ENCODE measurements around the gene AGL. TPM values are rescaled to one million over a fixed set of nuclear protein-coding genes. Genes with fewer than 3 reads are reported as not detected.
"Not testable (repeated sequence)": the region's sequence is repeated elsewhere in the genome, so short reads cannot be mapped to it uniquely, and the experiment has no call there.

The AGL gene
- 8.3 and 9.2 TPM in 2 replicates for total RNA-seq (2014; rRNA removed; shearing (Covaris generic))
- polyA plus RNA-seq (2014; cell fraction: nucleus; rRNA removed) = 5.4 and 9.1 TPM in 2 replicates

DNA sequence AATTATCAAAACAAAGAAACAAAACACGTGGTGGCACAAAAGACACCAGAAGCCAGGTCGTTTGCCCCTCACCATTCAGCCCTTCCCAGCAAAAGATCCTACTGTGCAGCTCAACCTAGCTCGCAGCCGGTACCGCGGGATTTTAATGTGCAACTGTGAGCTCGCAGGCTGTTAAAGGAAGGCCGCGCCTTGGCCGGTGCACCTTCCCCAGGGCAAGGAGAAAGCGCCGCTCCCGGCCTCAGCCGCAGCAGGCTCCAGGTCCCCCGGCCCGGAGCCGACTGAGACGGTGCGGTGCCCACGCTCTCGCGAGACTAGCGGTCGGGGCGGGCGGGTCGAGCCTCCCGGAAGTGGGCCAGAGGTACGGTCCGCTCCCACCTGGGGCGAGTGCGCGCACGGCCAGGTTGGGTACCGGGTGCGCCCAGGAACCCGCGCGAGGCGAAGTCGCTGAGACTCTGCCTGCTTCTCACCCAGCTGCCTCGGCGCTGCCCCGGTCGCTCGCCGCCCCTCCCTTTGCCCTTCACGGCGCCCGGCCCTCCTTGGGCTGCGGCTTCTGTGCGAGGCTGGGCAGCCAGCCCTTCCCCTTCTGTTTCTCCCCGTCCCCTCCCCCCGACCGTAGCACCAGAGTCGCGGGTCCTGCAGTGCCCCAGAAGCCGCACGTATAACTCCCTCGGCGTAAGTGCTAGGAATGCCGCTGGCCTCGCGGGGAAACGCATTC is at the start of gene AGL:
AGL (plus strand) TSS at position 618 of the 715 bp plus-strand sequence. CDS start 682 bp downstream, outside the sequence.
- peak; percentile 64 for DNase-seq (ENCODE audit: extremely low read depth, low read depth)

GRCh38 chr1:99801584-99801983 is 48.6 kb upstream of the AGL start:
- DNase-seq (ENCODE audit: extremely low read depth, low read depth) = no peak

- no peak for DNase-seq (ENCODE audit: extremely low read depth, low read depth)
Observed at GRCh38 chr1:99806882-99807281, 43.3 kb upstream of the AGL start.

- DNase-seq (ENCODE audit: extremely low read depth, low read depth) = peak; percentile 77
Observed at GRCh38 chr1:99808391-99809115, 41.6 kb upstream of the AGL start.

- no peak for DNase-seq (ENCODE audit: extremely low read depth, low read depth)
Observed at GRCh38 chr1:99811075-99811474, 39.1 kb upstream of the AGL start.

- DNase-seq (ENCODE audit: extremely low read depth, low read depth) = no peak
Observed at GRCh38 chr1:99811747-99812146, 38.4 kb upstream of the AGL start.

DNA sequence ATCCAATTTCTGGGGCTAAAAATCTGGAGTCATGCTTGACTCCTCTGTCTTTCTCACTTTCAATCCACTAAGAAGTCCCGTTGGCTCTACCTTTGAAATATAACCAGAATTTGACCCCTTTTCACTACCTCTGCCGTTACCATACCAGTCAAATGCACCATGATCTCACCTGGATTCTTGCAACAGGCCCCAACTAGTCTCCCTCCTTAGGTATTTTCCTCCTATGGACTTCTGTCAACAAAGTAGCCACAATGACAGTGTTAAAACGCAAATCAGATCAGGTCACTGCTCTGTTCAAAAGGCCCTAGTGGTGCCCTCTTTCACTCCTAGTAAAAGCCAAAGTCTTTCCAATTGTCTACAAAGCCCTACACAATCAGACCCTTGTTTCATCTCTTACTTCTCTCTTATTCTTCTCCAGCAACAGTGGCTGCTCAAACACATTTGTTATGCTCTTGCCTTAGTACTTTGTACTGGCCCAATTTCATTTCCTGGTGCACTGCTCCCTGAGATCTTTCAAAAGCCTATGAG is 35.7 kb upstream of the AGL start:
- DNase-seq (ENCODE audit: extremely low read depth, low read depth) = no peak

DNA sequence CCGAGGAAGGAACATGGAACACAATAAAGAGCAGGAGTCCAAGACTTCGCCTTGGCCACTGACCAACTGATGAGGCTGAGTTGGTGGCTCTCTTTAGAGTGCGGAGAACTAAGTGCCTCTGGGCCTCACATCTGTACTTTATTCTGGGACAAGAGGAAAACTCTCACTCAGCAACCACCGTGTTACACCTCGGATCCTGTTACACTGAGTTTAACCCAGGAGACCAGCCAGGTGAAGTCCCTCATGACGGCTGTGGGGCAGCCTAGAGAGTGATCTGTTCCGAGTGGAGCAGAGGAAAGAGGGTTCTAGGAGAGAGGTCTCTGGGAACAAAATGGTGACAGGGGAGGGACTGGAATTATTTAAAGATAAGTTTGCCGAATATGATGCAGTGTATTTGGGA is 33.5 kb upstream of the AGL start:
- no peak for DNase-seq (ENCODE audit: extremely low read depth, low read depth)

GRCh38 chr1:99818063-99818699 is 32.0 kb upstream of the AGL start:
- no peak for DNase-seq (ENCODE audit: extremely low read depth, low read depth)

DNA sequence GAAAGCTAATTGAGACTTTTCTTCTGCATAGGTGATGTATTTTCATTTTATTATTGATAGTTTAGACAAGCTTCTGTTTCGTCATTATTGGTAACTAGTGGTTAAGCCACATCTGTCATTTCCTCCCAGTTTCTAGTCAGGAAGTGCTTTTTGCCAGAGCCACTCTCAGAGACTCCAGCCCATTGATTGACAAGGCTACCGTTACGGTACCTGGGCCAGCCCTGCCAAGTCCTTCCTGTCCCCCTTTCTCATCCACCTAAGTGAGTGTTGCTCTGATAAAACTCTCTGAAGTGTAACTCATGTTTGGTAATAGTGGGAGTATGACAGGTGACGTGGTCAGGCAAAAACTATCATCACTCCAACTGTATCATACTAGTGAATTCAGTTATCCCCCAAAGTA is 29.6 kb upstream of the AGL start:
- DNase-seq (ENCODE audit: extremely low read depth, low read depth) = no peak

- DNase-seq (ENCODE audit: extremely low read depth, low read depth) = no peak
Observed at GRCh38 chr1:99825098-99825497, 25.1 kb upstream of the AGL start.

GRCh38 chr1:99825702-99826101 is 24.5 kb upstream of the AGL start:
- DNase-seq (ENCODE audit: extremely low read depth, low read depth) = no peak

- DNase-seq (ENCODE audit: extremely low read depth, low read depth) = no peak
Observed at GRCh38 chr1:99827970-99828369, 22.2 kb upstream of the AGL start.

GRCh38 chr1:99829269-99829668 is 20.9 kb upstream of the AGL start:
- DNase-seq (ENCODE audit: extremely low read depth, low read depth) = no peak

GRCh38 chr1:99833911-99834310 is 16.2 kb upstream of the AGL start:
- DNase-seq (ENCODE audit: extremely low read depth, low read depth) = not testable (repeated sequence)

- not testable (repeated sequence) for DNase-seq (ENCODE audit: extremely low read depth, low read depth)
Observed at GRCh38 chr1:99836171-99837103, 13.7 kb upstream of the AGL start.

DNA sequence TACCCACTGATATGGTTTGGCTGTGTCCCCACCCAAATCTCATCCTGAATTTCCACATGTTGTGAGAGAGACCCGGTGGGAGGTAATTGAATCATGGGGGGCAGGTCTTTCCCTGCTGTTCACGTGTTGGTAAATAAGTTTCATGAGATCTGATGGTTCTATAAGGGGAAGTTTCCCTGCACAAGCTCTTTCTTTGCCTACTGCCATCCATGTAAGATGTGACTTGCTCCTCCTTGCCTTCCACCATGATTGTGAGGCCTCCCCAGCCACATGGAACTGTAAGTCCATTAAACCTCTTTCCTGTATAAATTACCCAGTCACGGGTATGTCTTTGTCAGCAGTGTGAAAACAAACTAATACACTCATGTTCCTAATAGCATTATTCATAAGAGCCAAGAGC is 9.8 kb upstream of the AGL start:
- not testable (repeated sequence) for DNase-seq (ENCODE audit: extremely low read depth, low read depth)

- DNase-seq (ENCODE audit: extremely low read depth, low read depth) = no peak
Observed at GRCh38 chr1:99843760-99844159, 6.4 kb upstream of the AGL start.

DNA sequence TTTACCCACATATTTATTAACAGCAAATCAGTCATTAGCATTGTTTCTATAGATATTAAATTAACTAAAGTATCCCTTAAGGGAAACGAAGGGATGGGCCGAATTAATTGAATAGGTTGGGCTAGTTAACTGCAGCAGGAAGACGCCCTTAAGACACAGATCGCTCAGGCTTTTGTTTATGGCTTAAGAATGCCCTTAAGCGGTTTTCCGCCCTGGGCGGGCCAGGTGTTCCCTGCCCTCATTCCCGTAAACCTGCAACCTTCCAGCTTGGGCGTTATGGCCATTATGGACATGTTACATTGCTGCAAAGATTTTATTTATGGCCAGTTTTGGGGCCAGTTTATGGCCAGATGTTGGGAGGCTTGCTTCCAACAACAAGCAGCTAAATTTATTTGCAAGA is 5.0 kb upstream of the AGL start:
- DNase-seq (ENCODE audit: extremely low read depth, low read depth) = not testable (repeated sequence)

DNA sequence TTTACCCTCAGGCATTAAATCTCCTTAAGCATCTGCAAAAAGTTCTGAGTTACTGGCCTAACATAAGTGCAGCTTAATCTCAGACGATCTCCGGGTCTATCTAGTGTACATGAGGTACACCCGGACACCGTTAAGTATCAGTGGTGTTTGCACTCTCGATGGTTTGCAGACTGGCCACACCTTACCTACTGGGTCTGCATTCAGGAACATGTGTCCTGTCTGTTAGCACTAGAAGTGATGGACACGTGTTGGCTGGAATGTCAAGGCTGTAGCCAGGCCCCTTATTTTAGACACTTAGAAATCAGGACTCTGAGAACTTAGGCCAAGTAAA is 783 bp upstream of the AGL start:
- DNase-seq (ENCODE audit: extremely low read depth, low read depth) = no peak

All from NCI-H460 (cell line).